ENCODE measurements around the gene PTPN23. TPM values are rescaled to one million over a fixed set of nuclear protein-coding genes. Genes with fewer than 3 reads are reported as not detected.
A peak's percentile ranks its signal among the peaks of the same experiment; 100 is the strongest.

PTPN23 gene, protein sequence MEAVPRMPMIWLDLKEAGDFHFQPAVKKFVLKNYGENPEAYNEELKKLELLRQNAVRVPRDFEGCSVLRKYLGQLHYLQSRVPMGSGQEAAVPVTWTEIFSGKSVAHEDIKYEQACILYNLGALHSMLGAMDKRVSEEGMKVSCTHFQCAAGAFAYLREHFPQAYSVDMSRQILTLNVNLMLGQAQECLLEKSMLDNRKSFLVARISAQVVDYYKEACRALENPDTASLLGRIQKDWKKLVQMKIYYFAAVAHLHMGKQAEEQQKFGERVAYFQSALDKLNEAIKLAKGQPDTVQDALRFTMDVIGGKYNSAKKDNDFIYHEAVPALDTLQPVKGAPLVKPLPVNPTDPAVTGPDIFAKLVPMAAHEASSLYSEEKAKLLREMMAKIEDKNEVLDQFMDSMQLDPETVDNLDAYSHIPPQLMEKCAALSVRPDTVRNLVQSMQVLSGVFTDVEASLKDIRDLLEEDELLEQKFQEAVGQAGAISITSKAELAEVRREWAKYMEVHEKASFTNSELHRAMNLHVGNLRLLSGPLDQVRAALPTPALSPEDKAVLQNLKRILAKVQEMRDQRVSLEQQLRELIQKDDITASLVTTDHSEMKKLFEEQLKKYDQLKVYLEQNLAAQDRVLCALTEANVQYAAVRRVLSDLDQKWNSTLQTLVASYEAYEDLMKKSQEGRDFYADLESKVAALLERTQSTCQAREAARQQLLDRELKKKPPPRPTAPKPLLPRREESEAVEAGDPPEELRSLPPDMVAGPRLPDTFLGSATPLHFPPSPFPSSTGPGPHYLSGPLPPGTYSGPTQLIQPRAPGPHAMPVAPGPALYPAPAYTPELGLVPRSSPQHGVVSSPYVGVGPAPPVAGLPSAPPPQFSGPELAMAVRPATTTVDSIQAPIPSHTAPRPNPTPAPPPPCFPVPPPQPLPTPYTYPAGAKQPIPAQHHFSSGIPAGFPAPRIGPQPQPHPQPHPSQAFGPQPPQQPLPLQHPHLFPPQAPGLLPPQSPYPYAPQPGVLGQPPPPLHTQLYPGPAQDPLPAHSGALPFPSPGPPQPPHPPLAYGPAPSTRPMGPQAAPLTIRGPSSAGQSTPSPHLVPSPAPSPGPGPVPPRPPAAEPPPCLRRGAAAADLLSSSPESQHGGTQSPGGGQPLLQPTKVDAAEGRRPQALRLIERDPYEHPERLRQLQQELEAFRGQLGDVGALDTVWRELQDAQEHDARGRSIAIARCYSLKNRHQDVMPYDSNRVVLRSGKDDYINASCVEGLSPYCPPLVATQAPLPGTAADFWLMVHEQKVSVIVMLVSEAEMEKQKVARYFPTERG (N-terminal part only)
- polyA plus RNA-seq, result 5.0 TPM

GRCh38 chr3:47380601-47381316, at the start of gene PTPN23:
PTPN23 (plus strand) TSS chr3:47381021; CDS start chr3:47381097, 76 bp downstream.
- H3K4me3 Mint-ChIP-seq, result peak within 1 kb of the TSS; percentile 97 to 100 (median 98)
- H3K27ac Mint-ChIP-seq, result peak within 1 kb of the TSS; percentile 92 to 99 (median 98)
- H3K9me3 Mint-ChIP-seq, result no peaks in the 10 kb centered on the region
- no peaks in the 10 kb centered on the region for H3K27me3 Mint-ChIP-seq
- H3K36me3 Mint-ChIP-seq, result peaks cover 2% of the 10 kb centered on the region
- H3K4me1 Mint-ChIP-seq, result peaks cover 38 to 40% (median 39%) of the 10 kb centered on the region in 3 donors

GRCh38 chr3:47333907-47334306, 46.9 kb upstream of the PTPN23 start:
- Mint-ChIP-seq H3K27ac (no peak overlapping the region), H3K4me3 (no peak overlapping the region), H3K4me1 (no peaks in the 10 kb centered on the region), H3K9me3 (no peaks in the 10 kb centered on the region), H3K27me3 (no peaks in the 10 kb centered on the region), H3K36me3 (peaks cover 12% of the 10 kb centered on the region)

GRCh38 chr3:47337656-47338055, 43.2 kb upstream of the PTPN23 start:
- no peak overlapping the region for H3K4me3 Mint-ChIP-seq
- no peak overlapping the region for H3K27ac Mint-ChIP-seq
- H3K9me3 Mint-ChIP-seq, result no peaks in the 10 kb centered on the region
- H3K4me1 Mint-ChIP-seq, result peaks cover 0 to 2% (median 0%) of the 10 kb centered on the region in 3 donors
- H3K36me3 Mint-ChIP-seq, result peaks cover 13% of the 10 kb centered on the region
- no peaks in the 10 kb centered on the region for H3K27me3 Mint-ChIP-seq

DNA sequence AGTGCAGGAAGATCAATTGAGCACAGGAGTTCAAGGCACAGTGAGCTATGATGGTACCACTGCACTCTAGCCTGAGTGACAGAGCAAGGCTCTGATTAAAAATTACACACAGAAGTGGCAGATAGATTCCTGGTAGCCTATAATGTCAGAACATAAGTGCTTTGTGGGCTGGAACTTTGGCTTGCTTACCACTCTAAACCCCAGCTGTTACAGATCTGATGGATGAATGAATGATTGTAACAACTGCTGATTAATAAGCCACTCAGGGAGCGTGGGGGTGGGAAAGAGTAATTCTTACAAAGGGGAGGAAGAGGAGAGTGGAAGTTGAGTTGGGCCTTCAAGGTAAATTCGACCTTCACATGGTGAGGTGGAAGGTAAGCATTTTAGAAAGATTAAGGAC, 40.9 kb upstream of the PTPN23 start:
- Mint-ChIP-seq H3K27ac (peak overlapping the region in 1 of 3 donors; percentile 32), H3K4me3 (no peak overlapping the region), H3K9me3 (no peaks in the 10 kb centered on the region), H3K4me1 (peaks cover 0 to 4% (median under 1%) of the 10 kb centered on the region in 3 donors), H3K27me3 (no peaks in the 10 kb centered on the region), H3K36me3 (peaks cover 9% of the 10 kb centered on the region)

DNA sequence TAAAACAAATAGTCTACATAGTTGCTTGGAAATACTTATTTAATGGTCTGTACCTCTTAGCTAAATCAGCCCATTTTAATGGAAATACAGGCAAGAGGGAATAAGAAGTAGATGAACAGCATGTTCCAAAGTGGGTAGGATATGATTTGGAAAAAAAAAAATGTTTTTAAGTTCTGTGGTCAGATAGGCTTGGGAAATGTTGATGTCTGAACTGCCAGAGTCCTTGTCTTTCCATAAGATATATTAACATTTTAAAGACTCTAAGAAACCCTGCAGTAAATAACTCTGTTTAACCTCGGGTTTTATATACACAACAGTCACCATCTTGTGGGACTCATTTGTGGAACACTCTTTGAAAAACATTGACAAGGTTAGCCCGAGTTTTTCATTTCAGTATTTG, 40.0 kb upstream of the PTPN23 start:
- no peak overlapping the region for H3K27ac Mint-ChIP-seq
- peaks cover 5 to 10% (median 8%) of the 10 kb centered on the region in 3 donors for H3K4me1 Mint-ChIP-seq
- H3K27me3 Mint-ChIP-seq, result no peaks in the 10 kb centered on the region
- H3K9me3 Mint-ChIP-seq, result no peaks in the 10 kb centered on the region
- no peak overlapping the region for H3K4me3 Mint-ChIP-seq
- peaks cover 11% of the 10 kb centered on the region for H3K36me3 Mint-ChIP-seq

GRCh38 chr3:47342151-47342550, 38.7 kb upstream of the PTPN23 start:
- Mint-ChIP-seq H3K4me3 (no peak overlapping the region), H3K4me1 (peaks cover 13 to 22% (median 21%) of the 10 kb centered on the region in 3 donors), H3K9me3 (no peaks in the 10 kb centered on the region), H3K27ac (no peak overlapping the region), H3K36me3 (peaks cover 11% of the 10 kb centered on the region), H3K27me3 (no peaks in the 10 kb centered on the region)

GRCh38 chr3:47342812-47343211, 38.0 kb upstream of the PTPN23 start:
- H3K27ac Mint-ChIP-seq, result peak overlapping the region in 1 of 3 donors; percentile 64
- H3K4me3 Mint-ChIP-seq, result no peak overlapping the region
- H3K36me3 Mint-ChIP-seq, result peaks cover 8% of the 10 kb centered on the region
- no peaks in the 10 kb centered on the region for H3K9me3 Mint-ChIP-seq
- H3K4me1 Mint-ChIP-seq, result peaks cover 20 to 28% (median 27%) of the 10 kb centered on the region in 3 donors
- no peaks in the 10 kb centered on the region for H3K27me3 Mint-ChIP-seq

- no peaks in the 10 kb centered on the region for H3K9me3 Mint-ChIP-seq
- H3K27me3 Mint-ChIP-seq, result no peaks in the 10 kb centered on the region
- peaks cover 26 to 35% (median 29%) of the 10 kb centered on the region in 3 donors for H3K4me1 Mint-ChIP-seq
- no peak overlapping the region for H3K4me3 Mint-ChIP-seq
- H3K36me3 Mint-ChIP-seq, result peaks cover 6% of the 10 kb centered on the region
- H3K27ac Mint-ChIP-seq, result peak overlapping the region in 1 of 3 donors; percentile 64
Measured at GRCh38 chr3:47343471-47343971, 37.3 kb upstream of the PTPN23 start.

DNA sequence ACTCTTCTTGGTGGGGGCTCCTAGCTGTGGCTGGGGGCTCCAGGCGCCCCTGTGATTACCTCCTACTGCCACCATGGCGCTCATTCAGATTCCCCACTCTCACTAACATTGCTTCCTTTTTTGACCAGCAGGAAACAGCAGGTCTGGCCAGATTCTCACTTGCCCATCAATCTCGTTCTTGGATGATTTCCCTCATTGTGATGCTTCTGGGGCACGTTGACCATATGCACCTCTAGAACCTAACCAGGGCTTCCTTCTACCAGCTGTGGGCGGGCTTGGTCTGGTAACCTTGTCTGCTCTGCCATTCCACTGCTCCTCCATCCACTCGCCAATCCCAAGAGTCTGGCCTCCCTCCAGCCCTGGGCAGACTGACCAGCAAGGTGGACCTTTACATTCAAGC, 35.9 kb upstream of the PTPN23 start:
- Mint-ChIP-seq H3K27ac (no peak overlapping the region), H3K36me3 (peaks cover 6% of the 10 kb centered on the region), H3K9me3 (no peaks in the 10 kb centered on the region), H3K4me3 (no peak overlapping the region), H3K4me1 (peaks cover 29 to 39% (median 32%) of the 10 kb centered on the region in 3 donors), H3K27me3 (no peaks in the 10 kb centered on the region)

DNA sequence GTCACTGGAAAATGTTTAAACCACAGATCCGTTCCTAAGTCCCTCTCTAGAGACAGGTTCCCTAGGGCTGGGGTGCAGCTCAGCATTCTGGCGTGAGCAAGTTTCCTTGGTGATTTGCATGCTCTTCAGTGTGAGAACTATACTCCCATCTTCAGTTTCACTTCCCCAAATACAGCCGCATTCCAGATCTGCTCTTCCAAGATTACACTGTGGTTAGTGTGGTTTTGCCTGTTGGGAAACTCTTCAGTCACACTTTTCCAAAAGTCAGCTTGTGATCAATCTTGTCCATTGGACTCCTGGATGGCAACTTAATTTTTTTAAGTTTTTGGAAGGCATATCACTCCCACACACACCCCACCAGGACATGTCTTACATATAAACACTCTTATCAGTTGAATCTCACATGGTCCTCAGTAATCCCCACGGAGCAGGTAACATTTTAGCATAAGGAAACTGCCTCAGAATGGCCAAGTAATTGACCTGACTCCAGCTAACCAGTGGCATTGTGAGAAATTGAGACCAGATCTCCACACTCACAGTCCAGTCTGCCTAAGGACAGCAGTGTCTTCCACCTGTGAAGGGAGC, 33.5 kb upstream of the PTPN23 start:
- H3K27me3 Mint-ChIP-seq, result no peaks in the 10 kb centered on the region
- H3K9me3 Mint-ChIP-seq, result no peaks in the 10 kb centered on the region
- H3K27ac Mint-ChIP-seq, result peak overlapping the region; percentile 8 to 90 (median 82)
- H3K4me3 Mint-ChIP-seq, result peak overlapping the region; percentile 1 to 83 (median 62)
- peaks cover 4% of the 10 kb centered on the region for H3K36me3 Mint-ChIP-seq
- peaks cover 27 to 39% (median 32%) of the 10 kb centered on the region in 3 donors for H3K4me1 Mint-ChIP-seq

GRCh38 chr3:47348411-47349154, 32.2 kb upstream of the PTPN23 start:
- H3K9me3 Mint-ChIP-seq, result no peaks in the 10 kb centered on the region
- H3K4me3 Mint-ChIP-seq, result no peak overlapping the region
- peaks cover 27 to 39% (median 32%) of the 10 kb centered on the region in 3 donors for H3K4me1 Mint-ChIP-seq
- peaks cover 4% of the 10 kb centered on the region for H3K36me3 Mint-ChIP-seq
- peak overlapping the region in 2 of 3 donors; percentile 9 to 34 for H3K27ac Mint-ChIP-seq
- no peaks in the 10 kb centered on the region for H3K27me3 Mint-ChIP-seq

- Mint-ChIP-seq H3K27me3 (no peaks in the 10 kb centered on the region), H3K9me3 (peaks cover under 1 to 14% (median 2%) of the 10 kb centered on the region in 3 donors), H3K27ac (peak overlapping the region in 1 of 3 donors; percentile 48), H3K4me3 (no peak overlapping the region), H3K4me1 (peaks cover 0 to 2% (median 0%) of the 10 kb centered on the region in 3 donors), H3K36me3 (no peaks in the 10 kb centered on the region)
Measured at GRCh38 chr3:47355010-47355409, 25.8 kb upstream of the PTPN23 start.

- Mint-ChIP-seq H3K4me1 (peaks cover 0 to 2% (median 0%) of the 10 kb centered on the region in 3 donors), H3K9me3 (peaks cover 2 to 19% (median 5%) of the 10 kb centered on the region in 3 donors), H3K27me3 (no peaks in the 10 kb centered on the region), H3K36me3 (no peaks in the 10 kb centered on the region), H3K4me3 (no peak overlapping the region), H3K27ac (no peak overlapping the region)
Measured at GRCh38 chr3:47356201-47356600, 24.6 kb upstream of the PTPN23 start.

Measured in IgD-negative memory B cell (primary cell).